SK-N-SH (cell line): ENCODE data around the gene GULP1. TPM values are rescaled to one million over a fixed set of nuclear protein-coding genes. Genes with fewer than 3 reads are reported as not detected.
A peak's percentile ranks its signal among the peaks of the same experiment; 100 is the strongest.

Source experiments
- CTCF ChIA-PET: fragments of 300-600, 350-600 bp; formaldehyde crosslinking; extraction: SDS; loops from one replicate; lab custom pipeline; 2021; lab: Yijun Ruan, JAX
- POLR2A ChIA-PET: fragments of 350-600 bp; sonication (Branson Sonifier 250); formaldehyde crosslinking; extraction: SDS; loops from one replicate; lab custom pipeline; 2020; ENCODE audit warnings: antibody characterized with exemption, inconsistent platforms; lab: Yijun Ruan, JAX
- DNase-seq: peaks from one replicate; pipeline ENCODE4 v3.0.0; 2012
- H2AFZ ChIP-seq: fragments of 200-600 bp; sonication (generic); 2 replicates; pipeline ENCODE4 v1.8.1; 2016; ENCODE audit warnings: antibody characterized with exemption, mild to moderate bottlenecking, low read depth
- H3F3A ChIP-seq: fragments of 200-600 bp; sonication (generic); replicated peaks from 2 replicates; pipeline ENCODE3; 2016; ENCODE audit warnings: antibody characterized with exemption, mild to moderate bottlenecking; ENCODE audit not compliant: insufficient read depth
- H3K27ac ChIP-seq, 2 experiments: fragments of 200-500 bp in 1 of 2; fragments of 200-600 bp in 1 of 2; sonication (Bioruptor generic) in 1 of 2; sonication (generic), shearing (Covaris generic) in 1 of 2; 2 replicates each; pipeline versions ENCODE4 v1.5.1 to v1.6.1; 2014 to 2016; ENCODE audit warnings: low read depth in 2 of 2, inconsistent platforms in 1 of 2, low read length in 1 of 2, mild to moderate bottlenecking in 1 of 2, mixed read lengths in 1 of 2
- H3K27me3 ChIP-seq: fragments of 200-600 bp; sonication (generic), shearing (Covaris generic); 2 replicates; pipeline ENCODE4 v1.6.1; 2016; ENCODE audit warnings: mixed run types; ENCODE audit not compliant: insufficient read depth
- H3K36me3 ChIP-seq, 2 experiments: fragments of 200-500 bp in 1 of 2; fragments of 200-600 bp in 1 of 2; sonication (Bioruptor generic) in 1 of 2; sonication (generic) in 1 of 2; replicated peaks in 1 of 2; 2 replicates each; pipeline versions ENCODE3 to v1.5.1; 2014 to 2016; ENCODE audit warnings: low read length in 1 of 2, mild to moderate bottlenecking in 1 of 2; ENCODE audit not compliant: insufficient read depth in 2 of 2, control insufficient read depth in 1 of 2
- H3K4me1 ChIP-seq, 2 experiments: fragments of 200-500 bp in 1 of 2; fragments of 200-600 bp in 1 of 2; sonication (Bioruptor generic) in 1 of 2; sonication (generic), shearing (Covaris generic) in 1 of 2; 2 replicates each; pipeline versions ENCODE4 v1.5.1 to v1.6.1; 2014 to 2016; ENCODE audit warnings: low read depth in 1 of 2, low read length in 1 of 2, mixed run types in 1 of 2; ENCODE audit not compliant: insufficient read depth in 2 of 2, control insufficient read depth in 1 of 2
- H3K4me2 ChIP-seq: fragments of 200-600 bp; sonication (generic), shearing (Covaris generic); 2 replicates; pipeline ENCODE4 v1.6.1; 2017; ENCODE audit warnings: mixed run types
- H3K4me3 ChIP-seq, 2 experiments: fragments of 200-500 bp in 1 of 2; fragments of 200-600 bp in 1 of 2; sonication (Bioruptor generic) in 1 of 2; sonication (generic), shearing (Covaris generic) in 1 of 2; 2 replicates each; pipeline versions ENCODE4 v1.5.1 to v1.8.1; 2014 to 2016; ENCODE audit warnings: low read depth in 2 of 2, inconsistent platforms in 1 of 2, low read length in 1 of 2, mild to moderate bottlenecking in 1 of 2, mixed read lengths in 1 of 2, moderate library complexity in 1 of 2
- H3K79me2 ChIP-seq: fragments of 200-600 bp; sonication (generic); 2 replicates; pipeline ENCODE4 v1.8.1; 2017; ENCODE audit warnings: mild to moderate bottlenecking; ENCODE audit not compliant: insufficient read depth
- H3K9ac ChIP-seq: fragments of 200-600 bp; sonication (generic); 2 replicates; pipeline ENCODE4 v1.6.1; 2017; ENCODE audit warnings: mixed run types
- H3K9me2 ChIP-seq: fragments of 200-600 bp; sonication (generic); 2 replicates; pipeline ENCODE4 v1.6.1; 2017; ENCODE audit warnings: mixed run types
- H3K9me3 ChIP-seq: fragments of 200-600 bp; sonication (generic); 2 replicates; pipeline ENCODE4 v1.6.1; 2017; ENCODE audit warnings: mixed run types, mild to moderate bottlenecking, moderate library complexity
- H4K20me1 ChIP-seq: fragments of 200-600 bp; sonication (generic); 2 replicates; pipeline ENCODE4 v1.6.1; 2017; ENCODE audit warnings: mild to moderate bottlenecking, mixed run types; ENCODE audit not compliant: insufficient read depth
- CHD2 ChIP-seq: fragments of 150-350 bp; IDR thresholded peaks from 2 replicates; pipeline ENCODE4 v1.6.1; 2018; ENCODE audit warnings: low read length; ENCODE audit not compliant: partially characterized antibody
- EP300 ChIP-seq, 2 experiments: IDR thresholded peaks; 2 replicates each; pipeline versions ENCODE4 v1.4.0 to v1.6.1; 2012; ENCODE audit warnings: borderline replicate concordance in 1 of 2, low read depth in 1 of 2, low read length in 1 of 2
- EZH2phosphoT487 ChIP-seq: fragments of 200-600 bp; sonication (generic); IDR thresholded peaks from 2 replicates; pipeline ENCODE4 v1.6.1; 2017; ENCODE audit warnings: low read depth, mixed run types, mild to moderate bottlenecking, antibody characterized with exemption, moderate library complexity, borderline replicate concordance
- FOXJ3 ChIP-seq: sonication (generic); formaldehyde crosslinking; IDR thresholded peaks from 2 replicates; pipeline ENCODE4 v1.5.1; 2020; ENCODE audit warnings: mild to moderate bottlenecking, missing genetic modification reagents
- FOXM1 ChIP-seq: IDR thresholded peaks from 2 replicates; pipeline ENCODE4 v1.4.0; 2012; ENCODE audit warnings: low read depth, mild to moderate bottlenecking
- GABPA ChIP-seq: IDR thresholded peaks from 2 replicates; pipeline ENCODE4 v1.4.0; 2012; ENCODE audit warnings: low read depth, mild to moderate bottlenecking
- GATA2 ChIP-seq: sonication (generic); formaldehyde crosslinking; IDR thresholded peaks from 2 replicates; pipeline ENCODE4 v1.5.0; 2020; ENCODE audit warnings: mild to moderate bottlenecking, missing genetic modification reagents
- IRF3 ChIP-seq: fragments of 150-350 bp; IDR thresholded peaks from 2 replicates; pipeline ENCODE4 v1.6.1; 2016; ENCODE audit warnings: mild to moderate bottlenecking, low read depth, low read length
- JUND ChIP-seq: IDR thresholded peaks from 2 replicates; pipeline ENCODE4 v1.4.0; 2012
- MAX ChIP-seq: IDR thresholded peaks from 2 replicates; pipeline ENCODE4 v1.4.0; 2012; ENCODE audit warnings: low read depth
- MXI1 ChIP-seq: IDR thresholded peaks from 2 replicates; pipeline ENCODE4 v1.6.1; 2012; ENCODE audit warnings: mild to moderate bottlenecking, low read depth, low read length, improper control_type of control experiment
- RCOR1 ChIP-seq: fragments of 150-350 bp; IDR thresholded peaks from 2 replicates; pipeline ENCODE4 v1.6.1; 2017; ENCODE audit warnings: antibody characterized with exemption, low read length
- RFX5 ChIP-seq: IDR thresholded peaks from 2 replicates; pipeline ENCODE4 v1.6.1; 2012; ENCODE audit warnings: mild to moderate bottlenecking, improper control_type of control experiment, low read length
- SIN3A ChIP-seq: IDR thresholded peaks from 2 replicates; pipeline ENCODE4 v1.6.1; 2012; ENCODE audit warnings: low read depth, mild to moderate bottlenecking, low read length, moderate library complexity, borderline replicate concordance
- SMC3 ChIP-seq: IDR thresholded peaks from 2 replicates; pipeline ENCODE4 v1.6.1; 2012; ENCODE audit warnings: low read depth, low read length, improper control_type of control experiment
- USF2 ChIP-seq: fragments of 150-350 bp; IDR thresholded peaks from 2 replicates; pipeline ENCODE4 v1.6.1; 2017; ENCODE audit warnings: antibody characterized with exemption, low read length, low read depth, borderline replicate concordance
- YY1 ChIP-seq: IDR thresholded peaks from 2 replicates; pipeline ENCODE4 v1.4.0; 2012; ENCODE audit warnings: low read depth, mild to moderate bottlenecking
- ZBTB33 ChIP-seq: IDR thresholded peaks from 2 replicates; pipeline ENCODE4 v1.4.0; 2012; ENCODE audit warnings: low read depth, borderline replicate concordance
- polyA plus RNA-seq, 3 experiments: library from polyadenylated mRNA; depleted of rRNA; stranded (reverse); fragments of >200 nt; gene quantifications; 2 replicates each; pipeline ENCODE4 v1.2.3, GENCODE V29; 2012

GULP1 gene
- polyA plus RNA-seq, 1 of the 3 experiments (the other 2 are of a cell fraction): 33.8 TPM

- no peak overlapping the region for H2AFZ ChIP-seq
- no peak overlapping the region for H3K4me2 ChIP-seq
- peak overlapping the region in 1 of 2 experiments; percentile 96; a peak in 2 of 4 replicates for H3K27ac ChIP-seq
- POLR2A ChIA-PET: no interaction called here
- H3K9me2 ChIP-seq: no peaks in the 10 kb centered on the region
- no peaks in the 10 kb centered on the region for H3K9me3 ChIP-seq
- CTCF ChIA-PET: no interaction called here
- H3F3A ChIP-seq: peaks cover 29% of the 10 kb centered on the region
- TF ChIP-seq RCOR1 (no peak), MAX (no peak), USF2 (no peak), IRF3 (no peak), FOXJ3 (no peak), JUND (no peak), GATA2 (CRISPR knock-in tag) (no peak), MXI1 (no peak), RFX5 (no peak), EZH2phosphoT487 (no peak), GABPA (no peak), SIN3A (no peak), CHD2 (no peak), FOXM1 (no peak), SMC3 (no peak), EP300 (IDR thresholded peaks at IDR 0.05; ENCODE audit: borderline replicate concordance in 1 of 2, low read depth in 1 of 2, low read length in 1 of 2) (no peak), ZBTB33 (no peak), YY1 (no peak)
- no peak for DNase-seq
- H3K79me2 ChIP-seq: no peaks in the 10 kb centered on the region
- H4K20me1 ChIP-seq: no peaks in the 10 kb centered on the region
- peaks cover 5 to 15% of the 10 kb centered on the region in 2 experiments; a peak in 3 of 4 replicates for H3K4me1 ChIP-seq
- H3K4me3 ChIP-seq: no peak overlapping the region
- H3K9ac ChIP-seq: no peak overlapping the region
- H3K27me3 ChIP-seq: no peaks in the 10 kb centered on the region
- H3K36me3 ChIP-seq: peaks cover 12 to 18% of the 10 kb centered on the region in 2 experiments
Observed at GRCh38 chr2:188494906-188495305, 203.2 kb downstream of the GULP1 start.
